Epidermal melanocyte (primary cell): ENCODE results near the gene USP7.
"Not testable (repeated sequence)": the region's sequence is repeated elsewhere in the genome, so short reads cannot be mapped to it uniquely, and the experiment has no call there.

Experiments used
- DNase-seq: peaks from one replicate; pipeline ENCODE4 v3.0.0; 2011; ENCODE audit warnings: low spot score; ENCODE audit not compliant: insufficient read length

Gene USP7

DNA sequence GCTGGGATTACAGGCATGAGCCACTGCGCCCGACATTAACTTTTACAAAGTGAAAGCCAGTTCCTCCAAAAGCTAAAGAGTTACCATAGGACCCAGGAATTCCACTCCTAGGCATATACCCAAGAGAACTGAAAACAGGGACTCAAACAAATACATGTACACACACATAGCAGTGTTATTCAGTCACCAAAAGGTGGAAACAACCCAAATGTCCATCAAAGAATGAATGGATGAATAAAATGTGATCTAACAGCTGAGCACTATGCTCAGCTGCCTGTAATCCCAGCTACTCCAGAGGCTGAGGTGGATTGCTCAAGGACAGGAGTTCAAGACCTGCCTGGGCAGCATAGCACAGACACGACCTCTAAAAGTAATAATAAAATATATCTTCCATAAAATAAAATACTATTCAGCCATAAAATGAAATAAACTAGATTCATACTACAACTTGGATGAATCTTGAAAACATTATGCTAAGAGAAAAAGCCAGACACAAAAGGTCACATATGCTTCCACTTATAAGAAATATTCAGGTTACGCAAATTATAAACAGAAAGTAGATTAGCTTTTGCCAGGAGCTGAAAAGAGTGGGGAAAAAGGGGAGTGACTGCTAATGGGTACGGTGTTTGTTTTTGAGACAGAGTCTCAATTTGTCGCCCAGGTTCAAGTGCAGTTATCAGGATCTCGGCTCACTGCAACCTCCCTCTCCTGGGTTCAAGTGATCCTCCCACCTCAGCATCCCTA, 9.3 kb upstream of the USP7 start:
- DNase-seq = no peak

GRCh38 chr16:8971416-8971815, 7.7 kb upstream of the USP7 start:
- no peak for DNase-seq

GRCh38 chr16:8969202-8969897, 5.6 kb upstream of the USP7 start:
- not testable (repeated sequence) for DNase-seq

DNA sequence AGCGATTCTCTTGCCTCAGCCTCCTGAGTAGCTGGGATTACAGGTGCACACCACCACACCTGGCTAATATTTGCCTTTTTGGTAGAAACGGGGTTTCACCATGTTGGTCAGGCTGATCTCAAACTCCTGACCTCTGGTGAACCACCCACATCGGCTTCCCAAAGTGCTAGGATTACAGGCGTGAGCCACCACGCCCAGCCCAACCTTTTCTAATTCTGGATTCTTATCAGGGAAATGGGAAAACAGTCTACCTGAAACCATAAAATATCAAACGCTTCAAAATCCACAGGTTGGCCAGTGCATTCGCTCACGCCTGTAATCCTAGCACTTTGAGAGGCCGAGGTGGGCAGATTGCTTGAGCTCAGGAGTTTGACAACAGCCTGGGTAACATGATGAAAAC, 4.3 kb upstream of the USP7 start:
- not testable (repeated sequence) for DNase-seq

DNA sequence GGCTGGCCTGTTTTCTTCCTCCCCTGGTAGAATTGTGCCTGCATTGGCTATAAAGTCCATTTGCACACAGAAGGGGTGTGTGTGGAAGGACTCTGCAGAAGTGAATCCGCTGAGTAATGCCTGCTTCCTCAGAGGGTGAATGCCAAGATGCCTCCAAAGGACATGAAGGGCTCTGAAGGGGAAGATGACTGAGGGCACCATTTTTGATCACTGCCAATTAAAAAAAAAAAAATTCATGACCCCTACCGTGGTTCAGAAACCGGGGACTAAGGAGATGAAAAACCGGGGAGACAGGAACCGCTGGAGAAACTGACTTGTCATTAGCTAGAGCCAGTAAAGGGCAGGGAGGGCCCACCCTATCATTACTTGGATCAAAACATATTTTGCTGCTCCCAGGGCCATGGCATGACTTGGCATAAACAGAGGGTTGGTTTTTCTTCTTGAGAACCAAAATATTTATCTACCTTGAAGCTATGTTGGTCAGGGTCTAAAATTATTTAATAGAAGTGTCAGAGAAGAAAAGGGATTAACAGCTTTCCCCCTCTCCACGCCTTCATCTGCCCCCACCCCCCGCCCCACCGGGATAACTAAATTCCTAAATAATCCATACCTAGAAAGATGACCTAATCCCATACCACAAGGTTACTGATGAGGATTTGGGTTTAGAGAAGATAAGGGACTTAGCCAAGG, 3.6 kb upstream of the USP7 start:
- DNase-seq = no peak

DNA sequence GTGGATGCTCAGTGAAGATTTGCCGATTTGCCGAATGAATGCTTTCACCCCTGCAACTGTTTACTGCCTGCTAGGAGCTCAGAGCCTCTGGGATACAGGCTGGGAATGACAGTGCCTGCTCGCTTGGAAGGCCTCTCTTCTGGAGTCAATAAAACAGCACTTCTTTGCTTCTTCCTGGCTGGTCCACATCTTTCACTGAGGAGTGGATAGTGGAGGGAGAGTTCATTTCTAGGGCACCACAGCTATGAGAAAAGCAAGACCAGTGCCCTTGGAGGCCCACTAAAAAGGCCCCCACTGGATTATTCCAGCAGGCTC, 3.1 kb upstream of the USP7 start:
- DNase-seq = no peak

- no peak for DNase-seq
Measured at GRCh38 chr16:8964462-8964861, 756 bp upstream of the USP7 start.

GRCh38 chr16:8963010-8963820, 491 bp downstream of the USP7 start:
- DNase-seq = no peak

- DNase-seq = no peak
Measured at GRCh38 chr16:8962393-8963009, 1.2 kb downstream of the USP7 start.

GRCh38 chr16:8961811-8962390, 1.8 kb downstream of the USP7 start:
- DNase-seq = no peak

DNA sequence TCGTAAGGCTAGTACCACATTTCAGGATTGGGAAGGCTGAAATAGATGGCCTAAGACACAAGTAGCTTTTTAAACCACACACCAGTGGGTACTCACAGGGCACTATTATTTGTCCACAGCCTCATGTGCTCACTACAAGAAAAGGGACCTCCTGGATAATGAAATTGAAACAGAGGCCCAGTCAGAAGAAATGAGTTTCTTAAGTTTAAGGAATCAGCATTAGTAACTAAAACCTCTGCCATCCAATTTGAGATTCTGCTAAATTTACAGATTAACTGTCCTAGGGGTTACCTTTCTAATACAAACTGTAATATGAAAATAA, 3.0 kb downstream of the USP7 start:
- peak; percentile 37 for DNase-seq

GRCh38 chr16:8959921-8960787, 3.6 kb downstream of the USP7 start:
- peak; percentile 42 for DNase-seq

- DNase-seq = no peak
Measured at GRCh38 chr16:8958344-8959167, 5.2 kb downstream of the USP7 start.

DNA sequence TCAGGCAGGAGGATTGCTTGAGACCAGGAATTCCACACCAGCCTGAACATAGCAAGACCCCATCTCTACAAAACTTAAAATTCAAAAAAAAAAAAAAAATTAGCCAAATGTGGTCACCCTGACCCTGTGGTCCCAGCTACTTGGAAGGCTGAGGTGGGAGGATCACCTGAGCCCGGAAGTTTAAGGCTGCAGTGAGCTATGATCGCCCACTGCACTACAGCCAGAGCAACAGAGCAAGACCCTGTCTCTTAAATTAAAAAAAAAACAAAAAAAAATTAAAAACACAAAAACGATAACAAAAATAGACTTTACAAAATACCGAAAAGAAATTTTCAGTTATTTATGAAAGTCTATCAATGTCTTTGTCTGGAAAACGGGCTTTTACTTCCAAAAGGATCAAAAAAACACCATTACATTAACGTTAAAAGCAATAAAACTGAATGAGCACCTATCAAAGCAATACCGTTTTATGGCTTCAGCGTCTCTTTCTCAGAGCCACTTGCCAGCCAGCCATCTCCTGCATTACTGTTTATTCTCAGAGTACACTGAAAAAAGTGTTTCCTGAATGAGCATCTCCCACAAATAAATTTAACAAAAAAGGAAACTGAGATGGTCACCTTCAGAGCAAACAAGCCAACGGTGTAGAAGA, 6.1 kb downstream of the USP7 start:
- no peak for DNase-seq

DNA sequence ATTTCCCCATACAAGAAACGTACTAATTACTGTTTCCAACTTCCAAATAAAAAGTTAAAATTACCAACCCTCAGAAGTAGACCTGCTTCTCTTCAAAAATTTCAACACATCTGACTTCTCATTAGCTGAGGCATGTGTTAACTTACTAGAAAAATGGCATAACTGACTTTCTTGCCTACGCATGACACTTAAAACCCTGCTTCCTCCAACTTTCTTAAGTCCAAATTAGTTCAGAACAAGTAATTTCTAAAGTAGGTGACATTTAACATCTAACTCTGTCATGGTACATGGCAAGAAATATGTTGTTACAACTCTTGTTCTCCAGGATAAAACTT, 6.7 kb downstream of the USP7 start:
- DNase-seq = no peak

DNA sequence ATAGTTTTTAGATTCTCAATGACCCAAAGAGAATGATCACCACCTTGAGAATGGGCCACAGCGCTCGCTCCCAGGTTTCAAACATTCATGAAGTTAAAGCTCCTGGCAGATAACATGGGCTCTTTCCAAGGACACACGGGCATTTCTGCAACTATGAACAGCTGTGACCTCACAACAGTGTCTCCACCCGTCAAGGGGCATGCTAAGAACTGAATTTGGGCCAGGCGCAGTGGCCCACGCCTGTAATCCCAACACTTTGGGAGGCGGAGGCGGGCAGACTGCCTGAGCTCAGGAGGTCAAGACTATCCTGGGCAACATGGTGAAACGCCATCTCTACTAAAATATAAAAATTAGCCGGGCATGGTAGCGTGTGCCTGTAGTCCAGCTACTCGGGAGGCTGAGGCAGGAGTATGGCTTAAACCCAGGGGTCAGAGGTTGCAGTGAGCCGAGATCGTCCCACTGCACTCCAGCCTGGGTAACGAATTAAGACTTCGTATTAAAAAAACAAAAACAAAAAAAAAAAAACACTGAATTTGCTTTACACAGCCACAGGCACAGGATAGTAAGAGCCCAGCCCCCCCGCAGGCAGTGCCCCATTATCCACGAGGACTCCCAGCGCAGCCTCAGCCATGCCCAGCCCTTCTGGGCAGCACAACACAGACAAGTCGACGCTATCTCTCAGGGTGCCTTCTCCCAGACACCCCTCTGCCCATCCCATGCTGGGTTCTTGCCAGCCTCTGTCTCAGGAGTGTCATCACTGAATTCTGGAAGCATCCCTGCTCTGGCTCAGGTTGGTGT, 7.2 kb downstream of the USP7 start:
- DNase-seq = no peak

GRCh38 chr16:8955828-8956227, 7.9 kb downstream of the USP7 start:
- DNase-seq = no peak

- DNase-seq = no peak
Measured at GRCh38 chr16:8953064-8953463, 10.6 kb downstream of the USP7 start.
